CD4-positive, alpha-beta T cell treated with Interleukin-12 subunit alpha and Interleukin-12 subunit beta, for 1 hour (primary cell): ENCODE measurements around the gene ADM.
A peak's percentile ranks its signal among the peaks of the same experiment; 100 is the strongest.

Experiments
- DNase-seq: peaks from one replicate; pipeline ENCODE4 v3.0.0-alpha.2; 2020

ADM gene

DNA sequence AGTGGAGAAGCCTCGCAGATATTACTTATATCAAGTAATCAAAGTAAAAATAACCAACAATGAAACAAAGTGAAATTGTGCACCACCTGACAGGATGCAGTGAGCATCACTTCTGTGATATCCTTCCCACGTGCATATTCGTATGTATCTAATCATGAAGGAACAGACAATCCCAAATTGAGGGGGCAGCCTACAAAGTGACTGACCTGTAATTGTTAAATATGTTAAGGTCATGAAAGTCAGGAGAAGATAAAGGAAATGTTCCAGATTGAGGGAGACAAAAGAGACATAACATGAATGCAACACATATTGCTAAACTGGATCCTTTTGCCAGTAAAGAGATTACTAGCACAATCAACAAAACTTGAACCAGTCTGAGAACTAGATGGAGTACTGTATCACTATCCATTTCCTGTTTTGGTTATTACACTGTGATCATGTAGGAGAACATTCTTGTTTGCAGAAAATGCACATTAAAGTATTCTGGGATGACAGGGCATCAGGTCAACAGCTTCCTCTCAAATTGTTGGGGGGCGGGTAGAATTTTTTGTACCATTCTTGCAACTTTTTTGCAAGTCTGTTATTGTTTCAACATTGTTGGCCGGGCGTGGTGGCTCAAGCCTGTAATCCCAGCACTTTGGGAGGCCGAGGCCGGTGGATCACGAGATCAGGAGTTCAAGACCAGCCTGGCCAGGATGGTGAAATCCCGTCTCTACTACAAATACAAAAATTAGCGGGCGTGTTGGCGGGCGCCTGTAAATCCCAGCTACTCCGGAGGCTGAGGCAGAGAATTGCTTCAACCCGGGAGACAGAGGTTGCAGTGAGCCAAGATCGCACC lies 12.9 kb upstream of the ADM start:
- DNase-seq, result no peak

DNA sequence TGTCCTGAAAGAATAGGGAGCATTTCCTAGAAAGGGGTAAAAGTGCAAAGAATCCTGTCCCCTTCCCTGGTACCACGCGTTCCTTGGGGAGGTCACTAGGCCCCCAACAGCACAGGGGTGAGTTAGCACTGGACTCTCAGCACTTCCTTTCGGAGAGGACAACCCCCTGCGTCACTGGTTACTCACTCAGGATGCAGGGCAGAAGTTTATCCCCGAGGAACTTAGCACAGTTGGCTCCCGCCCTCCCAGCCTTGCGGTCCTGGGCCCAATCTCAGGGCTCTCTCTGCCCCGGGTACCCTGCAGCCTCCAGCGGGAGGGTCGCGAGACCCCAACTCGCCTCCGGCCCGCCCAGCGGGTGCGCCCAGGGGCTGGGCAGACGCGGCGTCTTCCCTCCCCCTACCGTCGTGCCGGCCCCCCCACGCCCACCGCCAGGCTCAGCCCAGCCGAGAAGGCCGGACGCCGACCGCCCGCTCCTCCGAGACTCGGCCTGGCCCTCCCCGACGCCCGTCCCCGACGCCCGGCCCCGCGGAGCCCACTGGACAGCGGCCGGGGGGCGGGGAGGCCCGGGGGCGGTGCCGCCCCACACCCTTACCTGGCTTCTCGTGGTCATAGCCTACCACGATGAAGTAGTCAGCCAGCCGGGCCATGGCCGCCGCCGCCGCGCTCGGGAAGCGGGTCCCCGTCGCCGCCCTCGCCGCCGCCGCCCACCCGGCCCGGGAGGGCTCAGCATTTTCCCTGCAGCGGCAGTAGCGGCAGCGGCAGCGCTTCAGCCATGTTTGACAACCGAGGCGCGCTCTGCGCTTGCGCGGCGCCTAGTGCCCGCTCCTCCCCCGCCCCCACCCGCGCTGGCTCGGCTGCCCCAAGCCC lies 11.2 kb upstream of the ADM start, which contains the start of gene SBF2:
Gene SBF2 (minus strand): TSS at position 797 of the 867 bp plus-strand sequence. CDS start 150 bp downstream, at position 647.
- peak; percentile 84 for DNase-seq

DNA sequence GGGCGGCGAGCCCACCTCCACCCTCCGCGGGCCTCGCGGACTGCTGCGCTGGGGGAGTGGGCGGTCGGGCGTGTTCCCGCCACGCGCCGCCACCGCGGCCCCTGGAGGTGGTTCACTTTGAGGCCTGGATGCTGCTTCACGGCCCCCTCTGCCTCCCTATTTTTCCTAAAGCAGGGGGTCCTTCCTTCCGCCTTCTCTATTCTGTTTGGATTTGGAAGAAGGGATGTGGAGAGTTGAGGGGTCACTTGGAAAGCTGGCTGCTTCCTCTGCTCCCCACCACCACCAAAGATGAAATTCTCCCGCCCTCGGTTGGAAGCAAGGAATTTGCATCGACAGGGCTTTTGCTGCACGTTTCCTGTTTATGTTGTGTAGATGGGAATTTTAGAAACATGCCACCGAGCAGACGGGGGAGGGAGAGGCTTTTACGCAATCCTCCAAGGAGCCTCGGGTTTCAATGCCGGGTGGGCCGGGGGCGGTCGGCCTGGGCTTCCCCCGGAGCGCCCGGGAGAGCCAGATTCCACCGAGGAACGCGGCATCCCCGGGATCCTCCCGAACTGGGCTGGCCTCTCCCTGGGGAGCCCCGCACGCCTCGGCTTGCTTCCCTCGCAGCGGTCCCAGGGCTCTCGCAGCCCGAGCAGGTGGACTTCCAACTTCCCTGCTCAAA lies 10.5 kb upstream of the ADM start:
- no peak for DNase-seq

- DNase-seq, result no peak
These were observed 9.6 kb upstream of the ADM start for GRCh38 chr11:10295064-10295901.

DNA sequence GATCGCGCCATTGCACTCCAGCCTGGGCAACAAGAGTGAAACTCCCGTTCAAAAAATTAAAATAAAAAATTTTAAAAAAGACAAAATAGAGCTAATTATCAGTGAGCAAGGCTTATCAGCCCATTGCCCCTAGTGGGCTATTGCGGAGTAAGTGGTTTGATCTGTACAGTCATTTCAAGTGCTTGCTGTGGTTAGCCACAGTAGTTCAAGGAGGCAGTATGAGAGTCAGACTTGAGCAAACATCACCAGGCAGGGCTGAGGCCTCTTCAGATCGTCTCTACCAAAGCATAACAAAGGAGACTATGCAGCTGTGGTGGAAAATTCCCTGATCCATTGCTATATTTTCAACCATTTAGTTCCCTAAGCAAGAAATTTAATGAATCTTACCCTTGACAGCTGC lies 6.5 kb upstream of the ADM start:
- peak; percentile 68 for DNase-seq

DNA sequence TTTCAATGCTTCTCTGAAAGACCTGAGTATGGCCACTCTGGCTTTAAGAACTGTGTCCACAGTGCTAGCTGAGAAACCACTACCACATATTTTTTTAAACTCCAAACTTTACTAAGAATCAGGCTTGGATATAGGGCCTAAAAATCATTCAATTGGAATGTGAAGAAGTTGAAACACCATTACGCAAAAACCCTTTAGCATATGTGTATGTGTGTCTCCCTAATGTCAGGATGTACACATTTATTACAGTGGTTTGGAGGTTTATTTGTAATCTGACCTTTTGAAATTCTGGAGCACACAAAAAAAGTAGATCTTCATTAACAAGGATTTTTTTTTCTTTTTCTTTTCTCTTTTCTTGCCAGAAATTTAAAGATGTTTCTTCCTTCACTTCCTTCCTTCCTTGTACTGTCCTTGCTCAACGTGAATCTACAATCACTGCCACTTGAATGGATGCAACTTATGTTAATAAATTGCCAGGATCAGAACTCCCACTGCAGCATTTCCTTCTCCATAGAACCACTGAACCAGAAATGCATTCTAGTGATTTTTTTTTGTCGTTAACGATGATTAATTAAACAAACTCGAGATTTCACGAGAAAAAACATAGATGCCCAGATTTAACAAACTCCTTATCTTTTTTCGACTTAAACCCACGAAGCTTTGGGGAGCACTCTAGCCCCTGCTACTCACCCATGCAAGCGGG lies 3.1 kb upstream of the ADM start:
- no peak for DNase-seq

GRCh38 chr11:10302359-10302743 lies 2.5 kb upstream of the ADM start:
- DNase-seq, result no peak

DNA sequence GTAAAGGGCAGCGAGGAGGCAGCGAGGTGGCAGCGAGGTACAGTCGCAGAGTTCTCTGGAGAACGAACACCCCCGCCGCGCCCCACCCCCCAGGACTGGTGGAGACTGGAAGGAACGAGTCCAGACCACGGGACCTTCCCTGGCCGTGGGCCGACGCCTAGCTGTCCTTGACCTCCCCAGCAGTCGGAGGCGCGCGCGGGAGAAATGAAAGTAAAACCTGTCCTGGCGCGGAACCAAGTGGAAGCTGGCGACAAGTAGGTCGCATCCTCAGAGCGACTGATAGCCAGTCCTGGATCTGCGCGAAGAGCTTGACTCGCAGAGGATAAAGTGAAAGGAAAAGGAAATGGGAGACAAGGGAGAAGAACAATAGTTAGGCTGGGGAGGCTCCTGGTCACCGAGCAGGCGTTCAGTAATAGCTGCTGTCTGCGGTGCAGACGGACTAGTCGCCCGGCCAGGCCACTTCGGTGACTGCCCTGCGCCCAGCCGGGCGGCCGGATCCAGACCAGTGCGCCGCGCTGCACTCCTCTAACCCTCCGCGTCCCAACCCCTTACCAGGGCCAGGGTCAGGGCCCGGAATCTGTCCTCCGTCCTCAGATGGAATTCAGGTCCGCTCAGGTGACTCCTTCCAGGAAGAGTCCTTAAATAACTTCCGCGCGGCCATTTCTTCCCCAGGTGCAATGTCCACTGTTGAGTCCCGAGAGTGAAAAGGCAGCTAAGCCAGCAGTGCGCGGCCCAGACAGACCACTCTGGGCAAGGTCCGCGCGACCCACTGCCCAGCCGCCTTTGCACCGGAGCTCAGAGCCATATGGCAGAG lies 1.9 kb upstream of the ADM start:
- peak; percentile 75 for DNase-seq

DNA sequence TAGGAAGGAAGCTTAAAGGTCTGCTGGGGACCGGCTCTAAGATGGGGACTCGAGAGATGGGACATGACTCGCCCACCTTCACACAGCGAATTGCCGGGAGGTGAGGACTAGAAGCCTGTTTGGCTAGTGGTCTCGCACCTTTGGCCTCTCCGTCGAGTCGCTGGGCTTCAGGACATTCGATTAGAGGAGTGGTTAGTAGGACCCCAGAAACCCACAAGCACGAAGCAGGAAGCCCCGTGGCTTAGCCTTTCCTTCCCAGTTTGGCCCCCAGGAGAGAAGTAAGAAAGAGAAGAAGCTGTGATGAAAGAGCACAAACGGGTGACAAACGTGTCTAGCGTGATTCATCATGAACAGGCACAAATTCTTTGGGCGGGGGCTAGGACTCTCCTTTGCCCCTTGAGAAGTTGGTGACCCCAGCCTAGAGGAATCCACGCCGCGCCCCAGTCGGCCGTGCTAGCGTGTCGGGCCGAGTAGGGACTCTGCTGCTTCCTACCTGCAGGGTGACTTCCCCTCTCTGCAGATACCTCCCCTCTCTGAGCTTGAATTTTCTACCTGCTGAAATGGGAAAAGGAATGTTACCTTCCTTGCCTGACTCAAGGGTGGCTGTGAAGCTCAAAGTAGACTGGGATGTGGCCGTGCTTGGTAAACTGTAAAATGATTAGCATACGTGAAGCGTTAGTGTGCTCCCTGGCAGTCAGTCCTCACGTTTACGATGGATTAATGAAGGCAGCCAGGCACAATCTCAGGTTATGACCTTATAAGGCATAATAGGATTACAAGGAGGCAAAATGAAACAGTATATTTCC lies 1.1 kb upstream of the ADM start:
- no peak for DNase-seq

DNA sequence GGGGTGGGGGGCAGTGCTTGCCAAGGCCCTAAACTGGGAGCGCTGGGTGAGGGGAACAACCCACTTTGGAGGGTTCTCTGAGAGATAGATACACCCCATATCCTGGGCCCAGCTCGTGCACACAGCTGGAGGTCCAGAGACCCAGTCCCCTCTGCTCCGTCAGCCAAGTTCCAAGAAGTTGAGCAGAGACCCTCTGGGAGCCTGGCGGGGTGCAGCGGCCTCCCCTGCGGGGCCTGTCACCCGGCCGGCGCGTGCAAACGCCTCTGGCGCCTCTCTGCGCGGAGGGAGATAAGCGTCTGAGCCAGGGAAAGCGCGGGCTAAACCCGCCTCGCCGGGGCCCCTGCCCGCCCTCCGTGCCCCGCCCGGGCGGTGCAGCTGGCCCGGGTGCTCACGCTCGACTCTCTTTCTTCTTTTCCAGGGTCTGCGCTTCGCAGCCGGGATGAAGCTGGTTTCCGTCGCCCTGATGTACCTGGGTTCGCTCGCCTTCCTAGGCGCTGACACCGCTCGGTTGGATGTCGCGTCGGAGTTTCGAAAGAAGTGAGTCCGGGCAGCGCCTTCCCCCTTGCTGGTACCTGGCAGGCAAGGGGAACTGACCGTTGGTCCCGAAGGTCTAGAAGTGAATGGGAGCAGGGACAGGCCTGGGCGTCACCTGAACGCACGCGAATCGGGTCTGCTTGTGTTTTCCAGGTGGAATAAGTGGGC lies 540 bp downstream of the ADM start:
- DNase-seq, result no peak

- no peak for DNase-seq
These were observed 1.4 kb downstream of the ADM start for GRCh38 chr11:10305964-10306918.

DNA sequence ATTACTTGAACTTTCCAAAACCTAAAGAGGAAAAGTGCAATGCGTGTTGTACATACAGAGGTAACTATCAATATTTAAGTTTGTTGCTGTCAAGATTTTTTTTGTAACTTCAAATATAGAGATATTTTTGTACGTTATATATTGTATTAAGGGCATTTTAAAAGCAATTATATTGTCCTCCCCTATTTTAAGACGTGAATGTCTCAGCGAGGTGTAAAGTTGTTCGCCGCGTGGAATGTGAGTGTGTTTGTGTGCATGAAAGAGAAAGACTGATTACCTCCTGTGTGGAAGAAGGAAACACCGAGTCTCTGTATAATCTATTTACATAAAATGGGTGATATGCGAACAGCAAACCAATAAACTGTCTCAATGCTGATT lies 2.1 kb downstream of the ADM start:
- DNase-seq, result no peak

- DNase-seq, result peak; percentile 87
These were observed 2.7 kb downstream of the ADM start for GRCh38 chr11:10307400-10308200.

DNA sequence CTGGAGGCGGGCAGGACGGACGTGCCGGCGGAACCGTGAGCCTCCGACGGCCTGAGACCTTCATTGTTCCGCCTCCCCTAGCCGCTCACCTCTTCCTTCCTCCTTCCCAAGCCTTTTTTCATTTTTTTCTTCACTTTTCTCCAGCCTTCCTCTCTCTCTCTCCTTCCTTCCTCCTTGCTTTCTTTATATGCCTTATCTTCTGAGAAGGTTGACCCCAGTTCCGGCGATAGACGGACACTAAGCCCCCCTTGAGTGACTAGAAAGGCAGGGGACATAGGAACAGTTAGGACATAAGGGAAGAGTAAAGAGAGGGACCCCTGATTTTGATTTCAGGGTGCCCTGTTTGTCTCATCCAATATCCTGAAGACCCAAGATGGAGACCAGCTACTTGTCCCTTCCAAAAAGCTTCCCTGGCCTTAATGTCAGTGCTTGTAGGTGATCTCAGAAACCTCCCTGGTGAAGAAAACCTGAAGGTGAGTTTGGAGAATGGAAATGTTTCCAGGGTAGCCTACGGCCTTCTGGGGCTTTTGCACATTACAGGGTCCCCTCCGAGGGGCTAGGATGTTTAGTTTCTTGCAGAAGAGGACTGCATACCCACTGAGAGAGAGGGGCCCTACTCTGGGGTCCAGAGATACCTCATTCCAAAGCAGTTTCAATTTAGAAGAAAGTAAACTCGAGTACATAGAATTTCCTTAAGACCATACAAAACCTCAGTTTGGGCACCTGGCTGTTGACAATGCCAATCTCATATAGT lies 3.5 kb downstream of the ADM start:
- no peak for DNase-seq

GRCh38 chr11:10309163-10310093 lies 4.6 kb downstream of the ADM start:
- no peak for DNase-seq
